HG03025 (cell line): ENCODE results near the gene FOXD4L4.
"Not testable (repeated sequence)": the region's sequence is repeated elsewhere in the genome, so short reads cannot be mapped to it uniquely, and the experiment has no call there.

Experiments used
- ATAC-seq: cut with Tn5 transposase; IDR thresholded peaks from one replicate; pipeline ENCODE4 v1.9.1; 2021; ENCODE audit warnings: mild to moderate bottlenecking, moderate library complexity; ENCODE audit not compliant: unreplicated experiment, low FRiP score

Gene FOXD4L4

DNA sequence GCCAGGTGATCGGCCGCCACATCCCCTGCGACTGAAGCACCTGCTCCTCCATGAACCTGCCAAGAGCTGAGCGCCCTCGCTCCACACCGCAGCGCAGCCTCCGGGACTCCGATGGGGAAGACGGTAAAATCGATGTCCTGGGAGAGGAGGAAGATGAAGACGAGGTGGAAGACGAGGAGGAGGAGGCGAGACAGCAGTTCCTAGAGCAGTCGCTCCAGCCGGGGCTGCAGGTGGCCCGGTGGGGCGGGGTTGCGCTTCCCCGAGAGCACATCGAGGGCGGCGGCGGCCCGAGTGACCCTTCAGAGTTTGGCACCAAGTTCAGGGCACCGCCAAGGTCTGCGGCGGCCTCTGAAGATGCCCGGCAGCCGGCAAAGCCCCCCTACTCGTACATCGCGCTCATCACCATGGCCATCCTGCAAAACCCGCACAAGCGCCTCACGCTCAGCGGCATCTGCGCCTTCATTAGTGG is at the start of gene FOXD4L4:
Gene FOXD4L4 (plus strand): TSS at position 51 of the 469 bp plus-strand sequence. CDS start 0 bp downstream, at position 51.
- ATAC-seq = not testable (repeated sequence)

DNA sequence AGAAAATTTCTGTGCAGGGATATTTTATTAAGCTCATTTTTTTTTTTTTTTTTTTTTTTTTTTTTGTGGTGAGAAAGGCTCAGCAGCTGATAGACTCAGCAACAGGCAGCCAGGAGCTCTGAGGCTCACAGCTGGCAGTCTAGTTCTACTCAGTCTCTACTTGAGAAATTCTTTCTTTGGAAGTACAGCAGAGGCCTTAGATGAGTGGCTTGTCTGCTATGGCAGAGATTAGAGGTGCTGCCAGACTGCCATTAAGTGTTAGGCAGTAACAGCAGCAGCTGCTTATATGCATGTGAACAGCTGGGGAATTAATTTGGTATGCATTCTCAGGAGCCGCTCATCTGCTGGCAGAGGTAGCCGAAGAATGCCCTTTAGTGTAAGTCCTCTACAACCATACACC is 33.4 kb upstream of the FOXD4L4 start:
- ATAC-seq = not testable (repeated sequence)

DNA sequence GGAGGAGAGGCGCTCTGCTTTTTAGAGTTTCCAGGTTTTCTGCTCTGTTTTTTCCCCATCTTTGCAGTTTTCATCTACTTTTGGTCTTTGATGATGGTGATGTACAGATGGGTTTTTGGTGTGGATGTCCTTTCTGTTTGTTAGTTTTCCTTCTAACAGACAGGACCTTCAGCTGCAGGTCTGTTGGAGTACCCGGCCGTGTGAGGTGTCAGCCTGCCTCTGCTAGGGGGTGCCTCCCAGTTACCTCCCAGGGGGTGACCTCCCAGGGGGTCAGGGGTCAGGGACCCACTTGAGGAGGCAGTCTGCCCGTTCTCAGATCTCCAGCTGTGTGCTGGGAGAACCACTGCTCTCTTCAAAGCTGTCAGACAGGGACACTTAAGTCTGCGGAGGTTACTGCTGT is 22.5 kb upstream of the FOXD4L4 start:
- not testable (repeated sequence) for ATAC-seq

DNA sequence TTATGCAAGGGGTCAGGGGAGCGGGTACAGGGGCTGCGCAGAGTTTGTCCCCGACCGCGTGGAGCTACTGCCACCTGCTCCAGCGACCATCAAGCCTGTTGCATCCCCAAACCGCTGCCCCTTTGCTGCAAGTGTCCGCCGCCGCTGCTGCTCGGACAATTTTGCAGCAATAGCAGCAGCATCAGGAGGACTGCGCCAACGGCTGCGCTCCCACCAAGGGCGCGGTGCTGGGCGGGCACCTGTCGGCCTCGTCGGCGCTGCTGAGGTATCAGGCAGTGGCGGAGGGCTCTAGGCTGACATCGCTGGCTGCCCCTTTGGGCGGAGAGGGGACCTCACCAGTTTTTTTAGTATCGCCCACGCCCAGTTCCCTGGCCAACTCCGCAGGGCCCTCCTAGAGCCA is 1.2 kb downstream of the FOXD4L4 start:
- not testable (repeated sequence) for ATAC-seq
